ENCODE results near the gene PRPS1.

GRCh38 chrX:107669885-107670628, 41.7 kb downstream of the PRPS1 start:
- TF ChIP-seq, protein P1, sequence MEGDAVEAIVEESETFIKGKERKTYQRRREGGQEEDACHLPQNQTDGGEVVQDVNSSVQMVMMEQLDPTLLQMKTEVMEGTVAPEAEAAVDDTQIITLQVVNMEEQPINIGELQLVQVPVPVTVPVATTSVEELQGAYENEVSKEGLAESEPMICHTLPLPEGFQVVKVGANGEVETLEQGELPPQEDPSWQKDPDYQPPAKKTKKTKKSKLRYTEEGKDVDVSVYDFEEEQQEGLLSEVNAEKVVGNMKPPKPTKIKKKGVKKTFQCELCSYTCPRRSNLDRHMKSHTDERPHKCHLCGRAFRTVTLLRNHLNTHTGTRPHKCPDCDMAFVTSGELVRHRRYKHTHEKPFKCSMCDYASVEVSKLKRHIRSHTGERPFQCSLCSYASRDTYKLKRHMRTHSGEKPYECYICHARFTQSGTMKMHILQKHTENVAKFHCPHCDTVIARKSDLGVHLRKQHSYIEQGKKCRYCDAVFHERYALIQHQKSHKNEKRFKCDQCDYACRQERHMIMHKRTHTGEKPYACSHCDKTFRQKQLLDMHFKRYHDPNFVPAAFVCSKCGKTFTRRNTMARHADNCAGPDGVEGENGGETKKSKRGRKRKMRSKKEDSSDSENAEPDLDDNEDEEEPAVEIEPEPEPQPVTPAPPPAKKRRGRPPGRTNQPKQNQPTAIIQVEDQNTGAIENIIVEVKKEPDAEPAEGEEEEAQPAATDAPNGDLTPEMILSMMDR (IDR thresholded peaks at IDR 0.05): no peak
- TF ChIP-seq POLR2AphosphoS5 (IDR thresholded peaks at IDR 0.05; ENCODE audit: insufficient read depth in 1 of 2, low read depth in 1 of 2): no peak
- TF ChIP-seq POLR2A (IDR thresholded peaks at IDR 0.05): no peak

All from vagina (tissue), 2 donors.